ENCODE measurements around the gene CTXN1. TPM values are rescaled to one million over a fixed set of nuclear protein-coding genes. Genes with fewer than 3 reads are reported as not detected.

Gene CTXN1
- total and polyA plus RNA-seq, 2 donors (not counting 1 experiment from before 2014, with no cell fraction given) = not detected

GRCh38 chr19:7903244-7904073 is 22.5 kb downstream of the CTXN1 start, which contains the start of gene MAP2K7:
MAP2K7 (plus strand) TSS chr19:7903877; CDS start chr19:7903945, 68 bp downstream.
- H3K9me3 ChIP-seq (ENCODE audit: control extremely low read depth in 1 of 3, control insufficient read depth in 2 of 3, insufficient read depth in 1 of 3, low read length in 2 of 3) = peaks cover 0 to 7% (median 0%) of the 10 kb centered on the region in 3 donors
- H3K4me3 Mint-ChIP-seq = peak within 1 kb of the TSS; percentile 95
- DNase-seq (peak; percentile 100), ATAC-seq (ENCODE audit: low read depth) (peak; percentile 89)
- no peaks in the 10 kb centered on the region for H3K9me3 Mint-ChIP-seq (ENCODE audit: insufficient read depth)
- H3K9ac ChIP-seq (ENCODE audit: low read length) = peak within 1 kb of the TSS; percentile 86
- H3K4me1 ChIP-seq (ENCODE audit: control insufficient read depth in 2 of 2, insufficient read depth in 2 of 2, low read length in 2 of 2) = peaks cover 20 to 21% of the 10 kb centered on the region in 2 donors
- peak within 1 kb of the TSS; percentile 89 for H2AFZ ChIP-seq (ENCODE audit: insufficient read depth, low read depth, low read length, poor library complexity, severe bottlenecking)
- POLR2A ChIA-PET = interaction anchor here (0.5 to 1.3 kb wide), 7 partner anchors 13 to 201 kb away, joined by 3 to 15 read pairs (median 5); partner anchors contain the start of genes SNAPC2 and TIMM44
- peaks cover 43% of the 10 kb centered on the region for H4K20me1 ChIP-seq (ENCODE audit: control insufficient read depth, insufficient read depth, low read length, poor library complexity, severe bottlenecking)
- WGBS (ENCODE audit: insufficient coverage) = under 1% methylated on average over 85 of the region's 89 CpGs
- peaks cover 48% of the 10 kb centered on the region for H3K79me2 ChIP-seq (ENCODE audit: control insufficient read depth, insufficient read depth, low read length)
- H3K27me3 ChIP-seq (replicated peaks in 1 of 4; ENCODE audit: control extremely low read depth in 1 of 4, control insufficient read depth in 3 of 4, insufficient read depth in 4 of 4, low read length in 3 of 4) = no peaks in the 10 kb centered on the region
- H3K4me1 Mint-ChIP-seq = peaks cover 29% of the 10 kb centered on the region
- CTCF ChIA-PET = interaction anchor here (0.5 to 1.6 kb wide), 9 partner anchors 15 to 251 kb away, joined by 3 to 12 read pairs (median 4); partner anchors contain the start of genes SNAPC2 and TRAPPC5
- H3K27ac Mint-ChIP-seq = peak within 1 kb of the TSS; percentile 99
- peak within 1 kb of the TSS; percentile 53 to 79 (median 73) for H3K4me3 ChIP-seq (ENCODE audit: control extremely low read depth in 1 of 5, extremely low read depth in 1 of 5, insufficient read depth in 1 of 5, low read depth in 2 of 5, low read length in 4 of 5)
- H3K27ac ChIP-seq (ENCODE audit: low read length in 2 of 2) = peak within 1 kb of the TSS; percentile 67 to 82
- H3K27me3 Mint-ChIP-seq = no peaks in the 10 kb centered on the region
- H3K4me2 ChIP-seq (replicated peaks; ENCODE audit: low read depth, low read length, poor library complexity, severe bottlenecking) = peak within 1 kb of the TSS; percentile 89
- peaks cover 0 to 10% of the 10 kb centered on the region in 2 experiments for H3K36me3 ChIP-seq (replicated peaks in 1 of 2; ENCODE audit: control extremely low read depth in 1 of 2, control insufficient read depth in 1 of 2, extremely low read depth in 1 of 2, insufficient read depth in 2 of 2, low read length in 1 of 2)
- intact Hi-C loops (cut with micrococcal nuclease) = loop anchor here (1.0 kb wide), 4 partner anchors 17 to 74 kb away; partner anchors contain the start of genes SNAPC2 and TIMM44
- TF ChIP-seq CTCF (IDR thresholded peaks at IDR 0.05) (peak; percentile 66), EZH2 (IDR thresholded peaks at IDR 0.05; ENCODE audit: borderline replicate concordance, insufficient read depth, low read depth, low read length, poor library complexity, severe bottlenecking) (no peak)
